Esophagus muscularis mucosa (tissue), 4 donors: ENCODE results near the gene USP30. TPM values are rescaled to one million over a fixed set of nuclear protein-coding genes. Genes with fewer than 3 reads are reported as not detected.

ENCODE experiments used
- DNase-seq: peaks from one replicate; pipeline ENCODE4 v3.0.0-alpha.2; 2017; ENCODE audit errors: extremely low spot score
- H3K27ac ChIP-seq, 4 donors: fragments of 200-600 bp; sonication (generic); replicated peaks in 1 of 4; 1 replicate in 3 of 4; 2 replicates in 1 of 4; pipeline ENCODE4 v1.5.1; 2016 to 2019; ENCODE audit warnings: mild to moderate bottlenecking in 1 of 4
- H3K27me3 ChIP-seq, 4 donors: fragments of 200-600 bp; sonication (generic); one replicate each; pipeline versions ENCODE4 v1.5.1 to v1.6.0; 2016 to 2019
- H3K36me3 ChIP-seq, 4 donors: fragments of 200-600 bp; sonication (generic); one replicate each; pipeline ENCODE4 v1.5.1; 2016 to 2019
- H3K4me1 ChIP-seq, 4 donors: fragments of 200-600 bp; sonication (generic); one replicate each; pipeline ENCODE4 v1.5.1; 2016 to 2019
- H3K4me3 ChIP-seq, 4 donors: fragments of 200-600 bp; sonication (generic); 1 replicate in 2 of 4; 2 replicates in 2 of 4; pipeline ENCODE4 v1.5.1; 2016 to 2019; ENCODE audit warnings: mild to moderate bottlenecking in 4 of 4, moderate library complexity in 1 of 4
- H3K9me3 ChIP-seq, 4 donors: fragments of 200-600 bp; sonication (generic); 1 replicate in 3 of 4; 2 replicates in 1 of 4; pipeline ENCODE4 v1.5.1; 2016 to 2019
- CTCF ChIP-seq, 3 experiments: fragments of 200-600 bp in 2 of 3; fragments of 450-650 bp in 1 of 3; sonication (generic) in 2 of 3; IDR thresholded peaks; one replicate each; pipeline ENCODE4 v1.5.1; 2017 to 2019; ENCODE audit warnings: antibody characterized with exemption in 3 of 3, mild to moderate bottlenecking in 2 of 3, moderate library complexity in 1 of 3
- EP300 ChIP-seq: sonication (generic); formaldehyde crosslinking; IDR thresholded peaks from one replicate; pipeline ENCODE4 v1.6.1; 2017; ENCODE audit warnings: antibody characterized with exemption
- POLR2A ChIP-seq: fragments of 450-650 bp; IDR thresholded peaks from one replicate; pipeline ENCODE4 v1.6.1; 2017; ENCODE audit warnings: antibody characterized with exemption, moderate library complexity, mild to moderate bottlenecking, low read depth
- POLR2AphosphoS5 ChIP-seq, 2 donors: sonication (generic); formaldehyde crosslinking; IDR thresholded peaks; one replicate each; pipeline ENCODE4 v1.6.1; 2017; ENCODE audit warnings: antibody characterized with exemption in 2 of 2
- WGBS: methylation state at CpG from one replicate; pipeline ENCODE4 v1.1.5; 2018; 5-methylcytosine and 5-hydroxymethylcytosine counted together
- intact Hi-C: fragments of 100-400 bp; cut with DNase I; formaldehyde crosslinking; loops from one replicate; pipeline ENCODE4 v1.15.1; 2023
- total RNA-seq, 4 donors: library from RNA; depleted of rRNA; stranded (reverse); fragments of >200 nt; gene quantifications; one replicate each; pipeline versions ENCODE4 v1.1.0 to v1.2.1, GENCODE V29; 2016

Gene USP30
- total RNA-seq, 4 donors from 2014 or later: 6.2 to 14.6 (median 12.2) TPM

GRCh38 chr12:109124878-109125648 is 72.7 kb downstream of the USP30 start:
- peaks cover 20 to 53% (median 40%) of the 10 kb centered on the region in 4 donors for H3K4me1 ChIP-seq
- no peak overlapping the region for H3K4me3 ChIP-seq
- intact Hi-C loops: no loop called here
- DNase-seq: no peak
- 83% methylated on average over 12 of the region's 12 CpGs for WGBS
- H3K27ac ChIP-seq: peak overlapping the region in 2 of 4 donors; percentile 19 to 61
- no peaks in the 10 kb centered on the region for H3K27me3 ChIP-seq
- no peak for TF ChIP-seq POLR2AphosphoS5 (IDR thresholded peaks at IDR 0.05)
- no peak for TF ChIP-seq EP300
- no peak for TF ChIP-seq CTCF (IDR thresholded peaks at IDR 0.05)
- TF ChIP-seq POLR2A: no peak
- H3K9me3 ChIP-seq: no peaks in the 10 kb centered on the region
- peaks cover 0 to 4% (median 2%) of the 10 kb centered on the region in 4 donors for H3K36me3 ChIP-seq

DNA sequence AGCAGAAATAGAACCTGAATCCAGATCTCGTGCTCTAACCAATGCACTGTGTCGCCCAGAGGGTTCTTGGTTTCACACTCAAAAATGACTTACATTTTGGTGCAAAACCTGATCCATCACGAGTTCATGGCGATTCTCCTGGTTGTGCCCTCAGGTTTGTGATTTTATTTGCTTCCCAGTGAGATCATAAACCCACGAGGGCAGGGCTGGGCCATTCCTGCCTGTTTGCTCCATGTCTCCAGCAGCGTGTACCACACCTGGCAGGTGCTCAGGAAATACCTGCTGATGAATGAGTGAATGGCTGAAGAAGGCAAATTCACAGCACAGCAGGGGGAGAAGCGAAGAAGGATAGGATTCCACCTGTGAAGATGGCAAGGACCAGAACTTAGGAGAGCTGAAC is 73.4 kb downstream of the USP30 start:
- 88% methylated on average over 7 of the region's 7 CpGs for WGBS
- intact Hi-C loops: no loop called here
- Histone ChIP-seq H3K27ac (peak overlapping the region in 3 of 4 donors; percentile 38 to 61 (median 58)), H3K4me1 (peaks cover 20 to 52% (median 40%) of the 10 kb centered on the region in 4 donors), H3K36me3 (peaks cover 0 to 3% (median under 1%) of the 10 kb centered on the region in 4 donors), H3K4me3 (no peak overlapping the region), H3K27me3 (no peaks in the 10 kb centered on the region), H3K9me3 (no peaks in the 10 kb centered on the region)
- DNase-seq: no peak
- TF ChIP-seq POLR2A (no peak), EP300 (no peak), CTCF (IDR thresholded peaks at IDR 0.05) (no peak), POLR2AphosphoS5 (IDR thresholded peaks at IDR 0.05) (no peak)

DNA sequence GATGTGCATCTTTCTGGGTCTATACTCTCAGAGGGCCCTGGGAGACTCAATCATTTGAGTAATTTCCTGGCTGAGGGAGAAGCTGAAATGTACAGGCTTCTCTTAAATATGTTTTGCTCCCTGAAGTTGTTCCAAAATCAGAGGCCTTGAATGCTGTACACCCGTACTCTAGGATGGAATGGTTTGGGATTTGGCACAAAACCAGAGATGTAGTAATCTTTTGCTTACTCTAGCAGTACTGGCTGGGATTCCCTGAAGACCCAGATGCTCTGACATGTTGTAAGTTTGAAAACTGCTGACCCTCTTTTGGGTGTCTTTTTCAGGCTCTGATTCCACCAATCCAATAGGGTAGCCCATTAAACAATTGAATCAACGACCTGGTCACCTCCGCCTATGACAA is 74.4 kb downstream of the USP30 start:
- intact Hi-C loops: no loop called here
- Histone ChIP-seq H3K9me3 (no peaks in the 10 kb centered on the region), H3K36me3 (peaks cover 0 to 3% (median 0%) of the 10 kb centered on the region in 4 donors), H3K27ac (peak overlapping the region; percentile 38 to 61 (median 52)), H3K27me3 (no peaks in the 10 kb centered on the region), H3K4me3 (no peak overlapping the region), H3K4me1 (peaks cover 30 to 53% (median 36%) of the 10 kb centered on the region in 4 donors)
- TF ChIP-seq EP300: no peak
- no peak for TF ChIP-seq POLR2AphosphoS5 (IDR thresholded peaks at IDR 0.05)
- TF ChIP-seq POLR2A: no peak
- DNase-seq: no peak
- 69% methylated on average over 3 of the region's 3 CpGs for WGBS

- Histone ChIP-seq H3K4me1 (peaks cover 38 to 62% (median 44%) of the 10 kb centered on the region in 4 donors), H3K9me3 (no peaks in the 10 kb centered on the region), H3K4me3 (no peak overlapping the region), H3K27me3 (no peaks in the 10 kb centered on the region), H3K36me3 (peaks cover 0 to 3% (median 0%) of the 10 kb centered on the region in 4 donors), H3K27ac (peak overlapping the region in 2 of 4 donors; percentile 38 to 61)
- intact Hi-C loops: no loop called here
- no peak for DNase-seq
- 84% methylated on average over 13 of the region's 13 CpGs for WGBS
- TF ChIP-seq POLR2A (no peak), CTCF (IDR thresholded peaks at IDR 0.05) (no peak), POLR2AphosphoS5 (IDR thresholded peaks at IDR 0.05) (no peak), EP300 (no peak)
Measured at GRCh38 chr12:109127533-109128242, 75.3 kb downstream of the USP30 start.
